Measurements from ENCODE around the gene BPHL.
"Not testable (repeated sequence)": the region's sequence is repeated elsewhere in the genome, so short reads cannot be mapped to it uniquely, and the experiment has no call there.

Gene BPHL

DNA sequence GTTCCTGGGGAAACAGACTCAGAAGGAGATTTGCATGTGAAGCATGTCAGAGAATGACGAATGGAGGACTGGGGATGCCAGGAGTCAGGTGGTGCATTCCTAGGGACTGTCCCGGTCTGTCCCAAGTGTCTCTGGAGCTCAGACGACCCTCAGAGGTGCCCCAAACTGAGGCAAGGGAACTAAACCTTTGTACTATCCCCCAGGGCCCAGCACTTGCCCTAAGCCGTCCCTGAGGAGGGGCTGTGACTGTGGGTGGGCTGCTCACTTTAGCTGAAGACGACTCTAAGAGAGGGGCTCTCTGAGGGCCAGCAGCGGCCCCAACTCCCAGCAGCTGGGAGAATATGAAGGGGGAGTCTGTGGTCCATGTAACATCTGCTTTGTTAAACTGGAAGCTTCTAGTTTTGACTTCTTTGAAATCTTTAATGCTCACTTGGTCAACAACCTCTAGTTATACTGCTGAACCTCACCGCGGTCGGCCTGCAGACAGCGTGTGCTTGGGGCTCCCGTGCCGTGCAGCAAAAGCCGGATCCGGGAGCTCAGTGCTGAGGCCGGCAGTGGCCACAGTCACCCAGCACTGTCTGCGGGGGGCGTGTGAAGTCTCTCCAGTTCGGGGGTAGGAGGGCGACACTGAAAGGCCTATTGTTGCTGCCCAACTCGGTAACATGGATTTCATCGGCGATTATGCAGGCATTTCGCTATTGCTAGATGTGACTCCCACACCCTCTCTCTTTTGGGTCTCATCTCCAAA is 74.8 kb downstream of the BPHL start:
- DNase-seq (ENCODE audit: low read depth): no peak
- TF ChIP-seq, protein P1, sequence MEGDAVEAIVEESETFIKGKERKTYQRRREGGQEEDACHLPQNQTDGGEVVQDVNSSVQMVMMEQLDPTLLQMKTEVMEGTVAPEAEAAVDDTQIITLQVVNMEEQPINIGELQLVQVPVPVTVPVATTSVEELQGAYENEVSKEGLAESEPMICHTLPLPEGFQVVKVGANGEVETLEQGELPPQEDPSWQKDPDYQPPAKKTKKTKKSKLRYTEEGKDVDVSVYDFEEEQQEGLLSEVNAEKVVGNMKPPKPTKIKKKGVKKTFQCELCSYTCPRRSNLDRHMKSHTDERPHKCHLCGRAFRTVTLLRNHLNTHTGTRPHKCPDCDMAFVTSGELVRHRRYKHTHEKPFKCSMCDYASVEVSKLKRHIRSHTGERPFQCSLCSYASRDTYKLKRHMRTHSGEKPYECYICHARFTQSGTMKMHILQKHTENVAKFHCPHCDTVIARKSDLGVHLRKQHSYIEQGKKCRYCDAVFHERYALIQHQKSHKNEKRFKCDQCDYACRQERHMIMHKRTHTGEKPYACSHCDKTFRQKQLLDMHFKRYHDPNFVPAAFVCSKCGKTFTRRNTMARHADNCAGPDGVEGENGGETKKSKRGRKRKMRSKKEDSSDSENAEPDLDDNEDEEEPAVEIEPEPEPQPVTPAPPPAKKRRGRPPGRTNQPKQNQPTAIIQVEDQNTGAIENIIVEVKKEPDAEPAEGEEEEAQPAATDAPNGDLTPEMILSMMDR (conservative IDR thresholded peaks at IDR 0.05; ENCODE audit: low read depth, low read length): no peak

DNA sequence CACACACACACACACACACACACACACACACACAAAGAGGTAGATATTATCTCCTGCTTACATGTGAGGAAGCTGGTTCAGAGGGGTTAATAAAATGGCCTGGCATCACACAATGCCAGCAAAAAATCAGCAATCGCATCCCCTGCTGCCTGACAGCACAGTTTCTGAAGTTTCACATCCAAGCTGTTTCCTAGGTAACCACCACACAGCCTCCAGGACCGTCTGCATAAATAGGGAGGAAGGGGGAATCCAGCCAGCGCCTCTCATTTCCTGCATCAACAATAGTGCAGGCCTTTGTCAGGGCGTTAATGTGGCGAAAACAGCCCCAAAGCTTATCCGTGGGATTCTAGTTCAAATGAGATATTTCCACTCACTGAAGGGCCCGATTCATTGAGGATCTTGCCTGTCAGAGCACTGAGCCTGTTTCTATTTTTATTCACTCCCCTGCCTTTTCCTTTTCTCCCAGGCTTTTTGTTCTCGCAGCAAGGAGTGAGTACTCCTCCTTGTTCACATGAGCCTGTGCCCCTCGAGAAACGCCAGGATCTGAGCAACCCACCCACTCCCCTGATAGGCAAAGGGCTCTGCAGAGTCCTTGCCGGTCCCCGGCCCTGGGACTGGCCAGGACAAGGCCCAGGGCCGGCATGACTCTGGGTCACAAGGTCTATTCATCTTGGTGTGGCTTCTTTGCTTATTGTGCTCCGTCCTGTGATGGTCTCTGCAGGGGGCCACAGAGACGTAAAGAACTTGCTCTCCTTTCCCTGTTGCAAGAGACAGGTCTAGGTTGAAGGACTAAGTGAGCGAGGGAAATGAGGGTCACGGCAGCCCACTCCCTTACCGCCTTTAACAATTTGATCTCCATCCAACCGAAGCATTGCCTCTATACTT is 76.3 kb downstream of the BPHL start:
- no peak for DNase-seq (ENCODE audit: low read depth)
- H3K4me3 ChIP-seq (ENCODE audit: low read length): no peak overlapping the region
- TF ChIP-seq, protein P1 (conservative IDR thresholded peaks at IDR 0.05; ENCODE audit: low read depth, low read length): no peak

More for the DNA sequence above, 74.8 kb downstream of the BPHL start:
- H3K4me3 ChIP-seq (ENCODE audit: low read length): no peak overlapping the region

DNA sequence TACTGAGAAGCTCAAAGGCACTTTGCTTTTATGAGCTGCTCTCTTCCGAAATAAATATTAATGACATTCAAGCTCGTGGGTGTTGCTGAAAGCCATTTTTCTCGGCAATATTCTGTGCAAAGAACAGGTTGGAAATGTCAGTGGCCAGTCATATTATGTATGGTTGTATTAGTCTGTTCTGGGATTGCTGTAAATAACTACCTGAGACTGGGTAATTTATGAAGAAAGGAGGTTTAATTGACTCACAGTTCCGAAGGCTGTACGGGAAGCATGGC is 76.8 kb downstream of the BPHL start:
- TF ChIP-seq, protein P1 (conservative IDR thresholded peaks at IDR 0.05; ENCODE audit: low read depth, low read length): no peak
- no peak for DNase-seq (ENCODE audit: low read depth)
- H3K4me3 ChIP-seq (ENCODE audit: low read length): no peak overlapping the region

DNA sequence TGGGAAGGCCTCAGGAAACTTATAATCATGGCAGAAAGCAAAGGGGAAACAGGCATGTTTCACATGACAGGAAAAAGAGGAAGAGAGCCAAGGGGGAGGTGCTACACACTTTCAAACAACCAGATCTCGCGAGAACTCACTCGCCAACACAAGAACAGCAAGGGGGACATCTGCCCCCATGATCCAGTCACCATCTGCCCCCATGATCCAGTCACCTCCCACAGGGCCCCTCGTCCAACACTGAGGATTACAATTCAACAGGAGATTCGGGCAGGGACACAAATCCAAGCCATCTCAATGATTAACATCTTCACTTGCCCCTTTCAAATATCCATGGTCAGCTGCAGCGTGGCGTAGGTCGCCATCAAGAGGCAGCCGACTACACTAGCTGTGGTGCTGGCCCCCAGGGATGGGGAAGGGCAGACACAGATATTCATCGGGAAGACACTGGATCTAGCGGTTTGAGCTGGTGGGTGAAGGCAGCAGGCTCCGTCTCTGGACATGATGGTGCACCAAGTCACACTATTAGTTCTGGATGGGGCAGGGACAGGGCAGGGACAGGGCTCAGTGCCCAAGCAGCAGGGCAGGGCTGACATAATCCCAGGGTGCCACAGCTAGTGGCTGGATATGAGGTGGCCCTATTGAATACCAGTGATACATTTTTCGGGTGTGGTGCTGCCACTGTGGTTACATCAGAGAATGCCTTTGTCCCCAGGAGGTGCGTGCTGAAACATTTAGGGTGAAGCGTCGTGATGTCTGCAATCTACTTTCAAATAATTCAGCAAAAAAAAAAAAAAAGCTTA is 77.4 kb downstream of the BPHL start:
- no peak for DNase-seq (ENCODE audit: low read depth)
- no peak overlapping the region for H3K4me3 ChIP-seq (ENCODE audit: low read length)
- TF ChIP-seq, protein P1 (conservative IDR thresholded peaks at IDR 0.05; ENCODE audit: low read depth, low read length): no peak

DNA sequence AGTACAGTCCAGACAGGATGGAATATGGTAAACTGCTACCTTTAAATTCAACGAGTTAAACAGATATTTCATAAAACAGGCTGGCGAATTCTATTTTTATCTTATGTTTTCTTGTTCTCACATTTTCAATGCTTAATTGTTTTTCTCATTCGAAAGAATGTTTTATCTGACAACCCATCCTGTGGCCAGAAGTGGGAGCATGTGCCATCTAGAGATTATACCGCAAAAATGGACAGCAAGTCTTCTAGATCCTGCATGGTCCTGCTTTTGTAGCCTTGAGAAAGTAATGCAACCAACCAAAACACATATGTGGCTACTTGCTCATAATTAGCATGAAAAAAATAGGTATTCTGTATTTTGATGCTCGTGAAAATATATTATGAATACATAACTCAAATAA is 78.3 kb downstream of the BPHL start:
- no peak for DNase-seq (ENCODE audit: low read depth)
- H3K4me3 ChIP-seq (ENCODE audit: low read length): no peak overlapping the region
- TF ChIP-seq, protein P1 (conservative IDR thresholded peaks at IDR 0.05; ENCODE audit: low read depth, low read length): no peak

DNA sequence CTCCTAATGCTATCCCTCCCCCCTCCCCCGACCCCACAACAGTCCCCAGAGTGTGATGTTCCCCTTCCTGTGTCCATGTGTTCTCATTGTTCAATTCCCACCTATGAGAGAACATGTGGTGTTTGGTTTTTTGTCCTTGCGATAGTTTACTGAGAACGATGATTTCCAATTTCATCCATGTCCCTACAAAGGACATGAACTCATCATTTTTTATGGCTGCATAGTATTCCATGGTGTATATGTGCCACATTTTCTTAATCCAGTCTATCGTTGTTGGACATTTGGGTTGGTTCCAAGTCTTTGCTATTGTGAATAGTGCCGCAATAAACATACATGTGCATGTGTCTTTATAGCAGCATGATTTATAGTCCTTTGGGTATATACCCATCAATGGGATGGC is 79.2 kb downstream of the BPHL start:
- not testable (repeated sequence) for DNase-seq (ENCODE audit: low read depth); H3K4me3 ChIP-seq (ENCODE audit: low read length)

DNA sequence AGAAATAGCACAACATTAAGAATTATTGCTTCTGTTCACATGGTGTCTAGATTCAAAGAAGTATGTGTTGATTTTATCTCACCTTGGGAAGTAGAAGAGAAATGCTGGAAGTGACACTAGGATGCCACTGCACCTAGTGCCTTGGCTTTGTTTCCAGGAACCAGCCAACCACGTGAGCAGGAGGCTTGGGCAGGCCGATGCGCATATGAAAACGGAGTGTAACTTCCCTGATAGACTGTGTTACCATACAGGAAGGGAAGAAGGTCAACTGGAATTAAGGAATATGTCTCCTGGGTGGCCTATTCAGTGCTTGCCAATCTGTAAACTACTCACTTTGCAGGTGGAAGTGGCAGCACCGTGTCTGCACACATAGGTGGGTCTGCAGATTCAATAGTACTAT is 80.9 kb downstream of the BPHL start:
- TF ChIP-seq, protein P1 (conservative IDR thresholded peaks at IDR 0.05; ENCODE audit: low read depth, low read length): no peak
- no peak for DNase-seq (ENCODE audit: low read depth)
- no peak overlapping the region for H3K4me3 ChIP-seq (ENCODE audit: low read length)
